Endothelial cell of umbilical vein (primary cell): ENCODE data around the gene TCEAL3. TPM values are rescaled to one million over a fixed set of nuclear protein-coding genes. Genes with fewer than 3 reads are reported as not detected.
"Not testable (repeated sequence)": the region's sequence is repeated elsewhere in the genome, so short reads cannot be mapped to it uniquely, and the experiment has no call there.

Source experiments
- BruUV-seq: library from RNA; stranded (reverse); fragments of 400-500 nt; replicated peaks from 2 replicates; lab custom pipeline; 2021; lab: Mats Ljungman, UMichigan
- CTCF ChIA-PET: fragments of 300-600, 350-600 bp; sonication (Branson Sonifier 250); formaldehyde crosslinking; loops from one replicate; lab custom pipeline; 2021; ENCODE audit warnings: antibody characterized with exemption, inconsistent platforms; lab: Charles Lee
- POLR2A ChIA-PET: fragments of 300-600, 350-600 bp; sonication (Branson Sonifier 250); formaldehyde crosslinking; loops from one replicate; lab custom pipeline; 2021; ENCODE audit warnings: antibody characterized with exemption, inconsistent platforms; lab: Charles Lee
- DNase-seq: peaks from one replicate; pipeline ENCODE4 v3.0.0-alpha.2; 2011; ENCODE audit warnings: low read depth, low spot score
- FAIRE-seq: peaks from 2 replicates; lab custom pipeline; 2011; peaks lifted over from hg19 to GRCh38; lab: Jason Lieb, UNC
- H2AFZ ChIP-seq: 2 replicates; pipeline ENCODE4 v1.6.0; 2012; ENCODE audit warnings: low read depth, low read length, control low read depth, inconsistent platforms
- H3K27ac ChIP-seq: 2 replicates; pipeline ENCODE4 v1.5.1; 2011; ENCODE audit warnings: low read depth, mild to moderate bottlenecking, control low read depth, low read length, moderate library complexity; ENCODE audit not compliant: insufficient read depth
- H3K27me3 ChIP-seq, 2 experiments: 2 replicates each; pipeline versions ENCODE4 v1.6.0 to v1.6.1; 2011; ENCODE audit warnings: low read length in 2 of 2, mixed read lengths in 1 of 2; ENCODE audit not compliant: control insufficient read depth in 2 of 2, insufficient read depth in 2 of 2
- H3K36me3 ChIP-seq, 2 experiments: 2 replicates in 1 of 2; 3 replicates in 1 of 2; pipeline ENCODE4 v1.5.1; 2011; ENCODE audit warnings: low read length in 2 of 2, mild to moderate bottlenecking in 1 of 2, moderate library complexity in 1 of 2; ENCODE audit not compliant: control insufficient read depth in 2 of 2, insufficient read depth in 2 of 2; ENCODE audit errors: extremely low read depth in 1 of 2
- H3K4me1 ChIP-seq: 3 replicates; pipeline ENCODE4 v1.5.1; 2011; ENCODE audit warnings: mild to moderate bottlenecking, low read length; ENCODE audit not compliant: control insufficient read depth, insufficient read depth; ENCODE audit errors: extremely low read depth
- H3K4me2 ChIP-seq: 2 replicates; pipeline ENCODE4 v1.6.1; 2011; ENCODE audit warnings: low read length, control low read depth, mixed read lengths; ENCODE audit not compliant: insufficient read depth
- H3K4me3 ChIP-seq, 3 experiments: fragments of 200-600 bp in 1 of 3; sonication (generic), shearing (Covaris generic) in 1 of 3; replicated peaks in 1 of 3; 2 replicates each; pipeline ENCODE4 v1.5.1; 2011 to 2016; ENCODE audit warnings: control low read depth in 3 of 3, low read length in 3 of 3, mild to moderate bottlenecking in 2 of 3, inconsistent platforms in 1 of 3, low read depth in 1 of 3, moderate library complexity in 1 of 3; ENCODE audit not compliant: insufficient read depth in 1 of 3
- H3K79me2 ChIP-seq: 2 replicates; pipeline ENCODE4 v1.6.0; 2012; ENCODE audit warnings: low read length, inconsistent platforms; ENCODE audit not compliant: control insufficient read depth, insufficient read depth
- H3K9ac ChIP-seq: replicated peaks from 2 replicates; pipeline ENCODE3; 2011; ENCODE audit warnings: low read length, control low read depth; ENCODE audit not compliant: insufficient read depth; ENCODE audit errors: extremely low read depth
- H3K9me1 ChIP-seq: replicated peaks from 3 replicates; pipeline ENCODE4 v1.6.0; 2011; ENCODE audit warnings: mild to moderate bottlenecking, low read length; ENCODE audit not compliant: control insufficient read depth, insufficient read depth; ENCODE audit errors: extremely low read depth
- H3K9me3 ChIP-seq: replicated peaks from 2 replicates; pipeline ENCODE4 v1.5.1; 2012; ENCODE audit warnings: low read length, inconsistent platforms; ENCODE audit not compliant: control insufficient read depth, insufficient read depth
- H4K20me1 ChIP-seq: replicated peaks from 2 replicates; pipeline ENCODE3; 2011; ENCODE audit warnings: mild to moderate bottlenecking, low read length; ENCODE audit not compliant: control insufficient read depth, insufficient read depth; ENCODE audit errors: extremely low read depth
- EZH2 ChIP-seq: IDR thresholded peaks from 2 replicates; pipeline ENCODE4 v1.6.1; 2012; ENCODE audit warnings: borderline replicate concordance, low read depth, mild to moderate bottlenecking, moderate library complexity, low read length, inconsistent platforms; ENCODE audit not compliant: severe bottlenecking
- FOS ChIP-seq: IDR thresholded peaks from 2 replicates; pipeline ENCODE4 v1.6.1; 2011; ENCODE audit warnings: mild to moderate bottlenecking, low read length, moderate library complexity, borderline replicate concordance; ENCODE audit not compliant: insufficient read depth
- GATA2 ChIP-seq: IDR thresholded peaks from 2 replicates; pipeline ENCODE4 v1.7.0; 2011; ENCODE audit warnings: low read depth, mild to moderate bottlenecking, moderate library complexity, mixed read lengths, low read length; ENCODE audit not compliant: insufficient read length, insufficient read depth
- JUN ChIP-seq: IDR thresholded peaks from 2 replicates; pipeline ENCODE4 v1.6.1; 2011; ENCODE audit warnings: borderline replicate concordance, low read depth; ENCODE audit not compliant: insufficient read length, insufficient read depth
- MYC ChIP-seq: IDR thresholded peaks from one replicate; pipeline ENCODE4 v1.6.1; 2011; ENCODE audit warnings: mild to moderate bottlenecking, low read depth, low read length
- POLR2A ChIP-seq: IDR thresholded peaks from 2 replicates; pipeline ENCODE4 v1.6.1; 2012; ENCODE audit warnings: low read depth, mild to moderate bottlenecking, control low read depth, low read length
- POLR2AphosphoS5 ChIP-seq: IDR thresholded peaks from 2 replicates; pipeline ENCODE4 v1.6.1; 2012; ENCODE audit warnings: low read depth, mild to moderate bottlenecking, control low read depth, low read length, moderate library complexity; ENCODE audit not compliant: insufficient read depth
- dilution Hi-C: fragments of 300-500 bp; cut with MboI; formaldehyde crosslinking; loops from one replicate; pipeline ENCODE4 v1.15.0; 2019; ENCODE audit warnings: low sequenced_read_pairs; ENCODE audit not compliant: extremely low pct_ligation_motif_present
- intact Hi-C: fragments of 100-400 bp; cut with micrococcal nuclease; formaldehyde crosslinking; loops from one replicate; pipeline ENCODE4 v1.10.0; 2022
- polyA plus RNA-seq, 4 experiments: library from polyadenylated mRNA; depleted of rRNA in 3 of 4; stranded (reverse) in 3 of 4; unstranded in 1 of 4; fragments of >200 nt; gene quantifications; 2 replicates each; pipeline versions ENCODE4 v1.2.1 to v1.2.3, GENCODE V29; 2011 to 2012; ENCODE audit warnings: missing spikeins in 1 of 4
- total RNA-seq: library from RNA; stranded (reverse); gene quantifications from 2 replicates; pipeline ENCODE4 v1.2.3, GENCODE V29; 2021
- TF ChIP-seq, protein P1 (sequence below): IDR thresholded peaks from 2 replicates; pipeline ENCODE4 v1.6.1; 2011; ENCODE audit not compliant: insufficient read depth, insufficient read length
- TF ChIP-seq, protein P2 (sequence below), 2 donors: IDR thresholded peaks; 1 replicate in 1 of 2; 2 replicates in 1 of 2; pipeline ENCODE4 v1.5.1; 2011; ENCODE audit warnings: low read length in 2 of 2, mild to moderate bottlenecking in 2 of 2, moderate library complexity in 2 of 2, control low read depth in 1 of 2, inconsistent platforms in 1 of 2, low read depth in 1 of 2; ENCODE audit not compliant: insufficient read depth in 1 of 2; ENCODE audit errors: extremely low read depth in 1 of 2

The TCEAL3 gene
- total and polyA plus RNA-seq, 2 donors (not counting 3 experiments of a cell fraction or from before 2014, with no cell fraction given): 8.9 to 23.7 TPM

DNA sequence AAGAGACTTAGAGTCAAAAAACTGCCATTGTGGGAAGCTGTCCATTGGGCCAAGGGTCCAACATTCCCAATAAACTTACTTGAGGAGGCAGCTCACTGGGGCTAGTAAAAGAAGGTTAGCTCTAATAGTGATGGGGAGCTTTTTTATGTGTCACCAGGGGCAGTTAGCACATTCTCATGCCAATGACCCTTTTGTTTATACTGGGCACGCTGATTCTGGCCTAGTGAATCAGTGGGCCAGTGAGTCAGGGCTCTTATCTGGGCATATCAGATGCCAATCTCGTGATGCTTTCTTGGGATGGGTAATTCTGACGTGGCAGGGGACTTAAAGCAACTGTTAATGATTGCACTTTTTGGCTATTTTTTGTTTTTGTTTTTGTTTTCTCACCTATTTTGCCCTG is 48.9 kb downstream of the TCEAL3 start:
- dilution Hi-C loops: no loop called here
- no peaks in the 10 kb centered on the region for H3K9me1 ChIP-seq
- TF ChIP-seq FOS (peak; percentile 95), GATA2 (peak; percentile 98), JUN (peak; percentile 76), POLR2A (no peak), MYC (no peak), POLR2AphosphoS5 (peak; percentile 55), EZH2 (no peak)
- TF ChIP-seq, protein P1, sequence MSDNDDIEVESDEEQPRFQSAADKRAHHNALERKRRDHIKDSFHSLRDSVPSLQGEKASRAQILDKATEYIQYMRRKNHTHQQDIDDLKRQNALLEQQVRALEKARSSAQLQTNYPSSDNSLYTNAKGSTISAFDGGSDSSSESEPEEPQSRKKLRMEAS: no peak
- TF ChIP-seq, protein P2, sequence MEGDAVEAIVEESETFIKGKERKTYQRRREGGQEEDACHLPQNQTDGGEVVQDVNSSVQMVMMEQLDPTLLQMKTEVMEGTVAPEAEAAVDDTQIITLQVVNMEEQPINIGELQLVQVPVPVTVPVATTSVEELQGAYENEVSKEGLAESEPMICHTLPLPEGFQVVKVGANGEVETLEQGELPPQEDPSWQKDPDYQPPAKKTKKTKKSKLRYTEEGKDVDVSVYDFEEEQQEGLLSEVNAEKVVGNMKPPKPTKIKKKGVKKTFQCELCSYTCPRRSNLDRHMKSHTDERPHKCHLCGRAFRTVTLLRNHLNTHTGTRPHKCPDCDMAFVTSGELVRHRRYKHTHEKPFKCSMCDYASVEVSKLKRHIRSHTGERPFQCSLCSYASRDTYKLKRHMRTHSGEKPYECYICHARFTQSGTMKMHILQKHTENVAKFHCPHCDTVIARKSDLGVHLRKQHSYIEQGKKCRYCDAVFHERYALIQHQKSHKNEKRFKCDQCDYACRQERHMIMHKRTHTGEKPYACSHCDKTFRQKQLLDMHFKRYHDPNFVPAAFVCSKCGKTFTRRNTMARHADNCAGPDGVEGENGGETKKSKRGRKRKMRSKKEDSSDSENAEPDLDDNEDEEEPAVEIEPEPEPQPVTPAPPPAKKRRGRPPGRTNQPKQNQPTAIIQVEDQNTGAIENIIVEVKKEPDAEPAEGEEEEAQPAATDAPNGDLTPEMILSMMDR (IDR thresholded peaks at IDR 0.05; ENCODE audit: extremely low read depth in 1 of 2, insufficient read depth in 1 of 2, low read depth in 1 of 2, low read length in 2 of 2): no peak
- H3K4me1 ChIP-seq: peaks cover 15% of the 10 kb centered on the region
- CTCF ChIA-PET: interaction anchor here (0.9 to 2.0 kb wide), 3 partner anchors 15 to 27 kb away, joined by 3 to 12 read pairs (median 3); no protein-coding TSS in a partner anchor
- no peak overlapping the region for H3K4me3 ChIP-seq
- no peaks in the 10 kb centered on the region for H3K27me3 ChIP-seq
- BruUV-seq: no TSS peak
- DNase-seq (peak; percentile 59), FAIRE-seq (peak; percentile 78)
- no peak overlapping the region for H3K9ac ChIP-seq
- H3K79me2 ChIP-seq: no peaks in the 10 kb centered on the region
- H3K27ac ChIP-seq: peak overlapping the region; percentile 44
- no peaks in the 10 kb centered on the region for H3K9me3 ChIP-seq
- intact Hi-C loops: no loop called here
- no peak overlapping the region for H2AFZ ChIP-seq
- H3K4me2 ChIP-seq: peak overlapping the region; percentile 17
- H4K20me1 ChIP-seq: no peaks in the 10 kb centered on the region
- H3K36me3 ChIP-seq: no peaks in the 10 kb centered on the region
- POLR2A ChIA-PET: interaction anchor here (1.2 kb wide), 1 partner anchor 16 kb away, joined by 6 read pairs; no protein-coding TSS in a partner anchor

DNA sequence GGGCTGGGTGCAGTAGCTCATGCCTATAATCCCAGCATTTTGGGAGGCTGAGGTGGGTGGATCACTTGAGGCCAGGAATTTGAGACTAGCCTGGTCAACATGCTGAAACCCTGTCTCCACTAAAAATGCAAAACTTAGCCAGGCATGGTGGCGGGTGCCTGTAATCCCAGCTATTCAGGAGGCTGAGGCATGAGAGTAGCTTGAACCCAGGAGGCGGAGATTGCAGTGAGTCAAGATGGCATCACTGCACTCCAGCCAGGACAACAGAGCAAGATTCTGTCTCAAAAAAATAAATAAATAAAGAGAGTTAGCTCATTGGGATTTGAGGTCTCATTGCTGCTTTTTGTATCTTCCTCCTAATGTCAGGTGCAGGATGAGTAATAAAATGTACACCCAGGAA is 49.3 kb downstream of the TCEAL3 start:
- H3K9me1 ChIP-seq, FAIRE-seq, H3K79me2 ChIP-seq, dilution Hi-C loops, H3K4me3 ChIP-seq, H3K27me3 ChIP-seq, H3K9ac ChIP-seq, H3K4me2 ChIP-seq, intact Hi-C loops, H2AFZ ChIP-seq, H3K36me3 ChIP-seq, H3K9me3 ChIP-seq, H4K20me1 ChIP-seq, BruUV-seq, DNase-seq: not testable (repeated sequence)
- POLR2A ChIA-PET: interaction anchor here (0.9 to 1.2 kb wide), 2 partner anchors 15 to 28 kb away, joined by 6 read pairs; no protein-coding TSS in a partner anchor
- CTCF ChIA-PET: interaction anchor here (0.9 to 2.0 kb wide), 3 partner anchors 14 to 27 kb away, joined by 3 to 12 read pairs (median 3); no protein-coding TSS in a partner anchor
- Histone ChIP-seq H3K27ac (peak overlapping the region; percentile 44), H3K4me1 (peaks cover 15% of the 10 kb centered on the region)
